Adipose tissue (tissue), 3 donors: Measurements from ENCODE around the gene BCL2. TPM values are rescaled to one million over a fixed set of nuclear protein-coding genes. Genes with fewer than 3 reads are reported as not detected.

Experiments used
- H3K27ac ChIP-seq: one replicate; pipeline ENCODE4 v1.5.1; 2013; ENCODE audit warnings: low read depth, low read length
- WGBS, 3 donors: extraction: QIAGEN DNeasy Blood & Tissue Kit; methylation state at CpG; one replicate each; pipeline ENCODE4 v1.1.7; 2013; 5-methylcytosine and 5-hydroxymethylcytosine counted together
- polyA plus RNA-seq, 3 donors: library from polyadenylated mRNA; stranded (reverse); fragments of 200-250 nt; gene quantifications; one replicate each; pipeline ENCODE4 v1.2.3, GENCODE V29; 2013
- donor health status: healthy with polysubstance abuse.
- donor health status: Bipolar disorder and iron deficiency.
- donor health status: healthy.

BCL2 gene
- polyA plus RNA-seq, 3 donors: 1.2 to 16.2 (median 10.1) TPM

- WGBS, 3 donors: 51 to 77% (median 52%) methylated on average over 4 of the region's 4 CpGs
- H3K27ac ChIP-seq: no peak overlapping the region
Measured at GRCh38 chr18:63314062-63314790, 5.3 kb downstream of the BCL2 start.

GRCh38 chr18:63313396-63313917 is 6.1 kb downstream of the BCL2 start:
- H3K27ac ChIP-seq: no peak overlapping the region
- WGBS, 3 donors: 62 to 88% (median 86%) methylated on average over 5 of the region's 5 CpGs

GRCh38 chr18:63312737-63313395 is 6.7 kb downstream of the BCL2 start:
- WGBS, 3 donors: 57 to 81% (median 78%) methylated on average over 5 of the region's 5 CpGs

GRCh38 chr18:63312019-63312409 is 7.6 kb downstream of the BCL2 start:
- 96 to 97% (median 96%) methylated on average over 3 of the region's 3 CpGs for WGBS, 3 donors
- H3K27ac ChIP-seq: no peak overlapping the region

More at GRCh38 chr18:63312737-63313395, 6.7 kb downstream of the BCL2 start:
- H3K27ac ChIP-seq: no peak overlapping the region

- WGBS, 3 donors: 69 to 81% (median 70%) methylated on average over 8 of the region's 8 CpGs
- no peak overlapping the region for H3K27ac ChIP-seq
Measured at GRCh38 chr18:63311118-63312018, 8.2 kb downstream of the BCL2 start.

- no peak overlapping the region for H3K27ac ChIP-seq
- WGBS, 3 donors: 73 to 80% (median 74%) methylated on average over 5 of the region's 5 CpGs
Measured at GRCh38 chr18:63309422-63309821, 10.1 kb downstream of the BCL2 start.

GRCh38 chr18:63307551-63308200 is 11.9 kb downstream of the BCL2 start:
- WGBS, 3 donors: 47 to 73% (median 52%) methylated on average over 2 of the region's 2 CpGs
- H3K27ac ChIP-seq: no peak overlapping the region

- WGBS, 3 donors: 62 to 81% (median 77%) methylated on average over 7 of the region's 7 CpGs
Measured at GRCh38 chr18:63306819-63307550, 12.6 kb downstream of the BCL2 start.

GRCh38 chr18:63306249-63306648 is 13.3 kb downstream of the BCL2 start:
- 82 to 87% (median 83%) methylated on average over 6 of the region's 6 CpGs for WGBS, 3 donors
- H3K27ac ChIP-seq: no peak overlapping the region

More at GRCh38 chr18:63306819-63307550, 12.6 kb downstream of the BCL2 start:
- H3K27ac ChIP-seq: no peak overlapping the region

GRCh38 chr18:63303547-63303946 is 16.0 kb downstream of the BCL2 start:
- no peak overlapping the region for H3K27ac ChIP-seq
- WGBS, 3 donors: 51 to 78% (median 59%) methylated on average over 3 of the region's 3 CpGs

- H3K27ac ChIP-seq: no peak overlapping the region
- WGBS, 3 donors: 53 to 59% (median 55%) methylated on average over 5 of the region's 5 CpGs
Measured at GRCh38 chr18:63302636-63303405, 16.7 kb downstream of the BCL2 start.

GRCh38 chr18:63302220-63302619 is 17.3 kb downstream of the BCL2 start:
- 38 to 64% (median 45%) methylated on average over 4 of the region's 4 CpGs for WGBS, 3 donors
- no peak overlapping the region for H3K27ac ChIP-seq

- WGBS, 3 donors: 54 to 80% (median 56%) methylated on average over 9 of the region's 9 CpGs
- no peak overlapping the region for H3K27ac ChIP-seq
Measured at GRCh38 chr18:63301434-63301833, 18.1 kb downstream of the BCL2 start.

GRCh38 chr18:63299837-63300745 is 19.5 kb downstream of the BCL2 start:
- WGBS, 3 donors: 60 to 76% (median 73%) methylated on average over 5 of the region's 5 CpGs
- H3K27ac ChIP-seq: no peak overlapping the region

- WGBS, 3 donors: 69 to 79% (median 74%) methylated on average over 9 of the region's 9 CpGs
- no peak overlapping the region for H3K27ac ChIP-seq
Measured at GRCh38 chr18:63298400-63299365, 20.9 kb downstream of the BCL2 start.
